ENCODE results near the gene UBTF. TPM values are rescaled to one million over a fixed set of nuclear protein-coding genes. Genes with fewer than 3 reads are reported as not detected.

The UBTF gene
- total RNA-seq, 4 donors from 2014 or later = 32.9 to 60.2 (median 41.2) TPM

GRCh38 chr17:44254361-44255095 lies 35.1 kb upstream of the UBTF start:
- ATAC-seq (ENCODE audit: low FRiP score) (no peak), DNase-seq (ENCODE audit: low spot score) (no peak)
- no peak for TF ChIP-seq CTCF (IDR thresholded peaks at IDR 0.05)

- no peak for ATAC-seq (ENCODE audit: low FRiP score)
- no peak for TF ChIP-seq CTCF (IDR thresholded peaks at IDR 0.05)
- DNase-seq (ENCODE audit: low spot score) = no peak
These were observed 33.5 kb upstream of the UBTF start for GRCh38 chr17:44253006-44253405.

GRCh38 chr17:44251062-44251461 lies 31.6 kb upstream of the UBTF start:
- TF ChIP-seq CTCF (IDR thresholded peaks at IDR 0.05) = no peak
- no peak for DNase-seq (ENCODE audit: low spot score)
- ATAC-seq (ENCODE audit: low FRiP score) = no peak

GRCh38 chr17:44249501-44250246 lies 30.2 kb upstream of the UBTF start:
- ATAC-seq (ENCODE audit: low FRiP score) (no peak), DNase-seq (ENCODE audit: low spot score) (no peak)
- no peak for TF ChIP-seq CTCF (IDR thresholded peaks at IDR 0.05)

- DNase-seq (ENCODE audit: low spot score) (no peak), ATAC-seq (ENCODE audit: low FRiP score) (no peak)
- no peak for TF ChIP-seq CTCF (IDR thresholded peaks at IDR 0.05)
These were observed 28.6 kb upstream of the UBTF start for GRCh38 chr17:44247876-44248736.

- TF ChIP-seq CTCF (IDR thresholded peaks at IDR 0.05) = no peak
- no peak for ATAC-seq (ENCODE audit: low FRiP score)
- DNase-seq (ENCODE audit: low spot score) = no peak
These were observed 28.0 kb upstream of the UBTF start for GRCh38 chr17:44247440-44247841.

All from omental fat pad (tissue), 4 donors.